Activated naive CD8-positive, alpha-beta T cell treated with anti-CD3 and anti-CD28 coated beads for 36 hours (primary cell): ENCODE data around the gene RUVBL1. TPM values are rescaled to one million over a fixed set of nuclear protein-coding genes. Genes with fewer than 3 reads are reported as not detected.

Experiments used
- DNase-seq: peaks from one replicate; pipeline ENCODE4 v3.0.0; 2021
- H3K27ac Mint-ChIP-seq: one replicate; pipeline ENCODE4 v1.8.0; 2022; ENCODE audit warnings: mild to moderate bottlenecking, moderate library complexity, mixed read lengths
- H3K27me3 Mint-ChIP-seq: one replicate; pipeline ENCODE4 v1.8.0; 2022; ENCODE audit warnings: mild to moderate bottlenecking, mixed read lengths
- H3K36me3 Mint-ChIP-seq: one replicate; pipeline ENCODE4 v1.8.0; 2021; ENCODE audit warnings: mild to moderate bottlenecking, mixed read lengths
- H3K4me1 Mint-ChIP-seq: one replicate; pipeline ENCODE4 v1.8.0; 2021; ENCODE audit warnings: mixed read lengths
- H3K4me3 Mint-ChIP-seq: one replicate; pipeline ENCODE4 v1.8.0; 2022; ENCODE audit warnings: mild to moderate bottlenecking, moderate library complexity, mixed read lengths
- H3K9me3 Mint-ChIP-seq: one replicate; pipeline ENCODE4 v1.8.0; 2022; ENCODE audit warnings: mixed read lengths
- total RNA-seq, 2 experiments: library from RNA; stranded (reverse); gene quantifications; one replicate each; pipeline ENCODE4 v1.2.3, GENCODE V29; 2021

The RUVBL1 gene
- total RNA-seq, 2 experiments from 2014 or later, result 120 to 122 TPM

- H3K27ac Mint-ChIP-seq, result no peak overlapping the region
- H3K4me3 Mint-ChIP-seq, result no peak overlapping the region
- no peaks in the 10 kb centered on the region for H3K27me3 Mint-ChIP-seq
- no peak for DNase-seq
- H3K36me3 Mint-ChIP-seq, result peaks cover 25% of the 10 kb centered on the region
- H3K4me1 Mint-ChIP-seq, result peaks cover 7% of the 10 kb centered on the region
- H3K9me3 Mint-ChIP-seq, result no peaks in the 10 kb centered on the region
Measured at GRCh38 chr3:128071771-128072453, 51.7 kb downstream of the RUVBL1 start.

GRCh38 chr3:128070898-128071591 lies 52.6 kb downstream of the RUVBL1 start:
- Mint-ChIP-seq H3K27ac (no peak overlapping the region), H3K27me3 (no peaks in the 10 kb centered on the region), H3K4me1 (peaks cover 7% of the 10 kb centered on the region), H3K4me3 (no peak overlapping the region), H3K9me3 (no peaks in the 10 kb centered on the region), H3K36me3 (peaks cover 27% of the 10 kb centered on the region)
- DNase-seq, result no peak

GRCh38 chr3:128069271-128069670 lies 54.3 kb downstream of the RUVBL1 start:
- Mint-ChIP-seq H3K9me3 (no peaks in the 10 kb centered on the region), H3K36me3 (peaks cover 35% of the 10 kb centered on the region), H3K4me1 (peaks cover 3% of the 10 kb centered on the region), H3K27me3 (no peaks in the 10 kb centered on the region), H3K4me3 (no peak overlapping the region), H3K27ac (no peak overlapping the region)
- no peak for DNase-seq

- Mint-ChIP-seq H3K36me3 (peaks cover 38% of the 10 kb centered on the region), H3K4me3 (no peak overlapping the region), H3K27me3 (no peaks in the 10 kb centered on the region), H3K9me3 (no peaks in the 10 kb centered on the region), H3K4me1 (peaks cover 3% of the 10 kb centered on the region), H3K27ac (peak overlapping the region; percentile 7)
- peak; percentile 33 for DNase-seq
Measured at GRCh38 chr3:128068156-128068620, 55.4 kb downstream of the RUVBL1 start.

GRCh38 chr3:128067489-128067888 lies 56.1 kb downstream of the RUVBL1 start:
- no peak overlapping the region for H3K27ac Mint-ChIP-seq
- peaks cover 3% of the 10 kb centered on the region for H3K4me1 Mint-ChIP-seq
- no peaks in the 10 kb centered on the region for H3K9me3 Mint-ChIP-seq
- peaks cover 38% of the 10 kb centered on the region for H3K36me3 Mint-ChIP-seq
- H3K4me3 Mint-ChIP-seq, result no peak overlapping the region
- DNase-seq, result no peak
- no peaks in the 10 kb centered on the region for H3K27me3 Mint-ChIP-seq

GRCh38 chr3:128066676-128067075 lies 56.9 kb downstream of the RUVBL1 start:
- Mint-ChIP-seq H3K4me1 (peaks cover 3% of the 10 kb centered on the region), H3K27me3 (no peaks in the 10 kb centered on the region), H3K36me3 (peaks cover 46% of the 10 kb centered on the region), H3K4me3 (no peak overlapping the region), H3K9me3 (no peaks in the 10 kb centered on the region), H3K27ac (no peak overlapping the region)
- no peak for DNase-seq

- Mint-ChIP-seq H3K27ac (no peak overlapping the region), H3K4me1 (peaks cover 3% of the 10 kb centered on the region), H3K27me3 (no peaks in the 10 kb centered on the region), H3K4me3 (no peak overlapping the region), H3K36me3 (peaks cover 49% of the 10 kb centered on the region), H3K9me3 (no peaks in the 10 kb centered on the region)
- no peak for DNase-seq
Measured at GRCh38 chr3:128066114-128066513, 57.5 kb downstream of the RUVBL1 start.

GRCh38 chr3:128064962-128065361 lies 58.6 kb downstream of the RUVBL1 start:
- Mint-ChIP-seq H3K9me3 (no peaks in the 10 kb centered on the region), H3K4me3 (no peak overlapping the region), H3K4me1 (peaks cover 3% of the 10 kb centered on the region), H3K36me3 (peaks cover 46% of the 10 kb centered on the region), H3K27ac (no peak overlapping the region), H3K27me3 (no peaks in the 10 kb centered on the region)
- no peak for DNase-seq

- Mint-ChIP-seq H3K27ac (no peak overlapping the region), H3K4me3 (no peak overlapping the region), H3K9me3 (no peaks in the 10 kb centered on the region), H3K27me3 (no peaks in the 10 kb centered on the region), H3K4me1 (peaks cover 3% of the 10 kb centered on the region), H3K36me3 (peaks cover 49% of the 10 kb centered on the region)
- no peak for DNase-seq
Measured at GRCh38 chr3:128063865-128064264, 59.7 kb downstream of the RUVBL1 start.

GRCh38 chr3:128062033-128062745 lies 61.4 kb downstream of the RUVBL1 start:
- H3K36me3 Mint-ChIP-seq, result peaks cover 36% of the 10 kb centered on the region
- no peak for DNase-seq
- no peaks in the 10 kb centered on the region for H3K27me3 Mint-ChIP-seq
- H3K4me1 Mint-ChIP-seq, result no peaks in the 10 kb centered on the region
- H3K27ac Mint-ChIP-seq, result peak overlapping the region; percentile 25
- no peak overlapping the region for H3K4me3 Mint-ChIP-seq
- no peaks in the 10 kb centered on the region for H3K9me3 Mint-ChIP-seq

GRCh38 chr3:128060473-128061381 lies 62.9 kb downstream of the RUVBL1 start:
- Mint-ChIP-seq H3K36me3 (peaks cover 37% of the 10 kb centered on the region), H3K4me3 (no peak overlapping the region), H3K27me3 (no peaks in the 10 kb centered on the region), H3K27ac (no peak overlapping the region), H3K9me3 (no peaks in the 10 kb centered on the region), H3K4me1 (peaks cover under 1% of the 10 kb centered on the region)
- no peak for DNase-seq

- Mint-ChIP-seq H3K27ac (no peak overlapping the region), H3K9me3 (no peaks in the 10 kb centered on the region), H3K4me3 (no peak overlapping the region), H3K27me3 (no peaks in the 10 kb centered on the region), H3K36me3 (peaks cover 45% of the 10 kb centered on the region), H3K4me1 (peaks cover 32% of the 10 kb centered on the region)
- DNase-seq, result no peak
Measured at GRCh38 chr3:128056258-128056657, 67.4 kb downstream of the RUVBL1 start.

GRCh38 chr3:128054367-128054766 lies 69.2 kb downstream of the RUVBL1 start:
- H3K27me3 Mint-ChIP-seq, result no peaks in the 10 kb centered on the region
- H3K4me1 Mint-ChIP-seq, result peaks cover 36% of the 10 kb centered on the region
- peak overlapping the region; percentile 98 for H3K4me3 Mint-ChIP-seq
- H3K9me3 Mint-ChIP-seq, result no peaks in the 10 kb centered on the region
- no peak for DNase-seq
- H3K27ac Mint-ChIP-seq, result peak overlapping the region; percentile 4
- H3K36me3 Mint-ChIP-seq, result peaks cover 36% of the 10 kb centered on the region

GRCh38 chr3:128053614-128054013 lies 70.0 kb downstream of the RUVBL1 start:
- Mint-ChIP-seq H3K4me3 (peak overlapping the region; percentile 98), H3K9me3 (no peaks in the 10 kb centered on the region), H3K4me1 (peaks cover 36% of the 10 kb centered on the region), H3K27ac (peak overlapping the region; percentile 5), H3K27me3 (no peaks in the 10 kb centered on the region), H3K36me3 (peaks cover 36% of the 10 kb centered on the region)
- no peak for DNase-seq
